ENCODE data around the gene GPRC5C.

DNA sequence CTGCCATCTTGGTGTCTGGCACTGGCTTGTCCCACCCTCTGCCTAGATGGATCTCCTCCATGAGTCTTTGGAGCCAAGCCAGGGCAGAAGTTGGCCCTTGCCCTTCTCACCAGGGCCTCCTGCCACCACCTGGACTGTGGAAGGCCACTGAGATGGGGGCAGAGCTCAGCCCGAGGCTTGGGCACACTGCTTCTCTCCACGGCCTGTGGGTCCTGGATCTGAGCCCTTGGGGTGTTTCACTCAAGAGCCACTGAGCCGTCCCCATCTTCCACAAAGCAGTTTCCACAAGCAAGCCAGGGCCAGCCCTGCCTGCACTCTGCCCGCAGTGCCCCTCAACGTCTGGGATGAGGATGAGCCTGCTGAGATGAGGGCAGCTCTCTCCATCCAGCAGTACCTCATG is 17.9 kb downstream of the GPRC5C start:
- TF ChIP-seq POLR2A (IDR thresholded peaks at IDR 0.05) = no peak
- TF ChIP-seq, protein P1, sequence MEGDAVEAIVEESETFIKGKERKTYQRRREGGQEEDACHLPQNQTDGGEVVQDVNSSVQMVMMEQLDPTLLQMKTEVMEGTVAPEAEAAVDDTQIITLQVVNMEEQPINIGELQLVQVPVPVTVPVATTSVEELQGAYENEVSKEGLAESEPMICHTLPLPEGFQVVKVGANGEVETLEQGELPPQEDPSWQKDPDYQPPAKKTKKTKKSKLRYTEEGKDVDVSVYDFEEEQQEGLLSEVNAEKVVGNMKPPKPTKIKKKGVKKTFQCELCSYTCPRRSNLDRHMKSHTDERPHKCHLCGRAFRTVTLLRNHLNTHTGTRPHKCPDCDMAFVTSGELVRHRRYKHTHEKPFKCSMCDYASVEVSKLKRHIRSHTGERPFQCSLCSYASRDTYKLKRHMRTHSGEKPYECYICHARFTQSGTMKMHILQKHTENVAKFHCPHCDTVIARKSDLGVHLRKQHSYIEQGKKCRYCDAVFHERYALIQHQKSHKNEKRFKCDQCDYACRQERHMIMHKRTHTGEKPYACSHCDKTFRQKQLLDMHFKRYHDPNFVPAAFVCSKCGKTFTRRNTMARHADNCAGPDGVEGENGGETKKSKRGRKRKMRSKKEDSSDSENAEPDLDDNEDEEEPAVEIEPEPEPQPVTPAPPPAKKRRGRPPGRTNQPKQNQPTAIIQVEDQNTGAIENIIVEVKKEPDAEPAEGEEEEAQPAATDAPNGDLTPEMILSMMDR (IDR thresholded peaks at IDR 0.05) = no peak

Data from heart left ventricle (tissue), 13 donors.